Hepatocyte (in vitro differentiated cells): ENCODE data around the gene REEP5. TPM values are rescaled to one million over a fixed set of nuclear protein-coding genes. Genes with fewer than 3 reads are reported as not detected.
A peak's percentile ranks its signal among the peaks of the same experiment; 100 is the strongest.
"Not testable (repeated sequence)": the region's sequence is repeated elsewhere in the genome, so short reads cannot be mapped to it uniquely, and the experiment has no call there.

ENCODE experiments used
- DNase-seq: peaks from one replicate; pipeline ENCODE4 v3.0.0-alpha.2; 2016; ENCODE audit warnings: low spot score
- H2AFZ ChIP-seq: fragments of 200-600 bp; sonication (generic); 2 replicates; pipeline ENCODE4 v1.6.0; 2016; ENCODE audit warnings: antibody characterized with exemption, mild to moderate bottlenecking
- H3K27ac ChIP-seq: fragments of 200-600 bp; sonication (generic); 2 replicates; pipeline ENCODE4 v1.5.1; 2016; ENCODE audit warnings: mild to moderate bottlenecking
- H3K27me3 ChIP-seq: fragments of 200-600 bp; sonication (generic); 2 replicates; pipeline ENCODE4 v1.6.1; 2016
- H3K36me3 ChIP-seq: fragments of 200-600 bp; sonication (generic); replicated peaks from 2 replicates; pipeline ENCODE4 v1.5.1; 2016; ENCODE audit warnings: low read depth; ENCODE audit not compliant: insufficient read depth
- H3K4me1 ChIP-seq: fragments of 200-600 bp; sonication (generic); 2 replicates; pipeline ENCODE4 v1.5.1; 2016; ENCODE audit warnings: mild to moderate bottlenecking, moderate library complexity; ENCODE audit not compliant: insufficient read depth
- H3K4me2 ChIP-seq: fragments of 200-600 bp; sonication (generic); 2 replicates; pipeline ENCODE4 v1.6.0; 2016
- H3K4me3 ChIP-seq: fragments of 200-600 bp; sonication (generic); 2 replicates; pipeline ENCODE4 v1.5.1; 2016; ENCODE audit warnings: mild to moderate bottlenecking
- H3K79me2 ChIP-seq: fragments of 200-600 bp; sonication (generic); 2 replicates; pipeline ENCODE4 v1.6.0; 2017; ENCODE audit warnings: mild to moderate bottlenecking
- H3K9me2 ChIP-seq: fragments of 200-600 bp; sonication (generic); replicated peaks from 2 replicates; pipeline ENCODE4 v1.6.0; 2017; ENCODE audit warnings: mild to moderate bottlenecking; ENCODE audit not compliant: insufficient read depth
- H3K9me3 ChIP-seq: fragments of 200-600 bp; sonication (generic); 2 replicates; pipeline ENCODE4 v1.5.1; 2016; ENCODE audit warnings: low read depth, mild to moderate bottlenecking
- H4K20me1 ChIP-seq: fragments of 200-600 bp; sonication (generic); 2 replicates; pipeline ENCODE4 v1.6.0; 2016; ENCODE audit warnings: mild to moderate bottlenecking; ENCODE audit not compliant: insufficient read depth, poor library complexity, severe bottlenecking
- EZH2 ChIP-seq: fragments of 200-600 bp; sonication (generic); IDR thresholded peaks from 2 replicates; pipeline ENCODE4 v1.6.1; 2016; ENCODE audit warnings: antibody characterized with exemption, mild to moderate bottlenecking, borderline replicate concordance
- EZH2phosphoT487 ChIP-seq: fragments of 200-600 bp; sonication (generic); IDR thresholded peaks from one replicate; pipeline ENCODE4 v1.6.1; 2018; ENCODE audit warnings: antibody characterized with exemption, mild to moderate bottlenecking, low read depth, moderate library complexity; ENCODE audit not compliant: unreplicated experiment, severe bottlenecking
- WGBS: methylation state at CpG from one replicate; pipeline ENCODE4 v1.1.6; 2016; ENCODE audit warnings: low lambda C conversion rate; ENCODE audit errors: missing lambda C conversion rate; 5-methylcytosine and 5-hydroxymethylcytosine counted together
- polyA plus RNA-seq: library from polyadenylated mRNA; unstranded; fragments of >200 nt; fragmentation: Nextera tagmentation; extraction: Ambion mirVana; gene quantifications from 2 replicates; pipeline ENCODE4 v1.2.1, GENCODE V29; 2016
- total RNA-seq: library from RNA; depleted of rRNA; stranded (reverse); fragments of >200 nt; gene quantifications from 2 replicates; pipeline ENCODE4 v1.2.3, GENCODE V29; 2014
- TF ChIP-seq, protein P1 (sequence below): fragments of 200-600 bp; sonication (generic); IDR thresholded peaks from 2 replicates; pipeline ENCODE4 v1.5.1; 2016; ENCODE audit warnings: antibody characterized with exemption, mild to moderate bottlenecking; ENCODE audit not compliant: poor library complexity

REEP5 gene
- total and polyA plus RNA-seq, 2 experiments from 2014 or later, result 57.3 to 208 TPM

GRCh38 chr5:112960315-112960714 lies 38.3 kb upstream of the REEP5 start:
- H3K79me2 ChIP-seq, result no peaks in the 10 kb centered on the region
- no peak for DNase-seq
- no peaks in the 10 kb centered on the region for H3K9me2 ChIP-seq
- H3K27ac ChIP-seq, result no peak overlapping the region
- TF ChIP-seq EZH2phosphoT487 (no peak), EZH2 (no peak)
- TF ChIP-seq, protein P1, sequence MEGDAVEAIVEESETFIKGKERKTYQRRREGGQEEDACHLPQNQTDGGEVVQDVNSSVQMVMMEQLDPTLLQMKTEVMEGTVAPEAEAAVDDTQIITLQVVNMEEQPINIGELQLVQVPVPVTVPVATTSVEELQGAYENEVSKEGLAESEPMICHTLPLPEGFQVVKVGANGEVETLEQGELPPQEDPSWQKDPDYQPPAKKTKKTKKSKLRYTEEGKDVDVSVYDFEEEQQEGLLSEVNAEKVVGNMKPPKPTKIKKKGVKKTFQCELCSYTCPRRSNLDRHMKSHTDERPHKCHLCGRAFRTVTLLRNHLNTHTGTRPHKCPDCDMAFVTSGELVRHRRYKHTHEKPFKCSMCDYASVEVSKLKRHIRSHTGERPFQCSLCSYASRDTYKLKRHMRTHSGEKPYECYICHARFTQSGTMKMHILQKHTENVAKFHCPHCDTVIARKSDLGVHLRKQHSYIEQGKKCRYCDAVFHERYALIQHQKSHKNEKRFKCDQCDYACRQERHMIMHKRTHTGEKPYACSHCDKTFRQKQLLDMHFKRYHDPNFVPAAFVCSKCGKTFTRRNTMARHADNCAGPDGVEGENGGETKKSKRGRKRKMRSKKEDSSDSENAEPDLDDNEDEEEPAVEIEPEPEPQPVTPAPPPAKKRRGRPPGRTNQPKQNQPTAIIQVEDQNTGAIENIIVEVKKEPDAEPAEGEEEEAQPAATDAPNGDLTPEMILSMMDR, result no peak
- H4K20me1 ChIP-seq, result no peaks in the 10 kb centered on the region
- H3K9me3 ChIP-seq, result no peaks in the 10 kb centered on the region
- H3K27me3 ChIP-seq, result no peaks in the 10 kb centered on the region
- 55% methylated on average over 1 of the region's 1 CpG for WGBS
- H3K4me1 ChIP-seq, result peaks cover 13% of the 10 kb centered on the region
- no peak overlapping the region for H3K4me3 ChIP-seq
- no peaks in the 10 kb centered on the region for H3K36me3 ChIP-seq
- H2AFZ ChIP-seq, result no peak overlapping the region
- no peak overlapping the region for H3K4me2 ChIP-seq

DNA sequence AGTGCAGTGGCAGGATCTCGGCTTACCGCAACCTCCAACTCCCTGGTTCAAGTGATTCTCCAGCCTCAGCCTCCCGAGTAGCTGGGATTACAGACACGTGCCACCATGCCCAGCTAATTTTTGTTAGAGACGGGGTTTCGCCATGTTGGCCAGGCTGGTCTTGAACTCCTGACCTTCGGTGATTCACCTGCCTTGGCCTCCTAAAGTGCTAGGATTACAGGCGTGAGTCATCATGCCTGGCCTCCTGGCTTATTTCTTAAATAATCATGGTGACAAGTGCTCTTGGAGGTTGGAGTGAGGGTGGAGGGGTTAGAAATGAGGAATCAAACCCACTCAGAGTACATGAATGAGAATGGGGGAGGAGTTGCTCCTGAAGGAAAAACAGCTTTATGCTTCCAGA lies 37.8 kb upstream of the REEP5 start:
- H2AFZ ChIP-seq, H3K27me3 ChIP-seq, H3K36me3 ChIP-seq, H3K79me2 ChIP-seq, H3K27ac ChIP-seq, H3K4me3 ChIP-seq, H4K20me1 ChIP-seq, H3K9me3 ChIP-seq, H3K4me2 ChIP-seq, DNase-seq, H3K9me2 ChIP-seq: not testable (repeated sequence)
- peaks cover 13% of the 10 kb centered on the region for H3K4me1 ChIP-seq
- 84% methylated on average over 8 of the region's 8 CpGs for WGBS

DNA sequence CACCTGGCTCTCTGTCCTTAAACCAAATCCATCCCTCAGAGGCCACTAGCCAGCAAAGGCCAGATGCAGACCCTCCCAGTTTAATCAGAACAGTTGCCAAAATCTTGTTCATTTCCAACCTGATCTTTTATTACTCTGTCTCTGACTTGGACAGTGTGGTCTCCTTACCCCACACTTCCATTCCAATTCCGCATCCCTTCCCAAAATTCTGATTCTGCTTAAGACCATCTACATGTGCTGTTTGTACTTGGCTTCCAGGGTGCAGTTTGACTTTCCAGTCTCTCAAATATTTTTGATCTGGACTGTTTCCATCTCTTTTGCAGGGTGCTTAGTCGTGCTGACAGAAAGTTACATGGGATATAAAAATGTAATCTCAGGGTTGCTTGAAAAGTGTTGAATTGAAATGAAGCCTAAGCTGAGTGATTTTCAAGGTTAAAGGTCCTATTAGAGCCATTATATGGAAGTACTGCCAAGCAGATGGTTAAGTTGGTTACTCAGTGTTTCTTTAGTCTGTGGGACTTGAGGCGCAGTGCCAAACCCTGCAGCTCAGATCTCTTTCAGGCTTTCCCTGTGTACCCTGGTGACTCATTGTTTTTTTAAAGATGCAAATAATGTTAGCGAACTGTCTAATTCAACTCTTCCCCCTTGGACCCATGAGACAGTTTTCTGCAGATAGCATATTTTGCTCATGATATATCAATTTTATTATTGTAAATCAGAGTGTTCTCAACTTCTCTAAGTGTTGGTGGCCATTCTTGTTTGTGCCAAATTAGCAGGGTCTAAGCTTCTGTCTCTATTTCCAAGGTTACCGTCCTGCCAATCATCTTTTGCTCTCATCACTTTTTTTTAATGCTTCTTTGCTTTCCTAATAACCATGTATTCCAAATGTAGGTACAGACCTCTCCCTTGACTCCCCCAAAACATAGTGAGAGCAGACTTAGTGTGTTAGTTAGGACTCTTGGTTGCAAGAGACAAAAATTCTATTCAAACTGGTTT lies 36.4 kb upstream of the REEP5 start:
- Histone ChIP-seq H3K9me3 (no peaks in the 10 kb centered on the region), H3K9me2 (no peaks in the 10 kb centered on the region), H3K27ac (peak overlapping the region; percentile 31), H3K36me3 (no peaks in the 10 kb centered on the region), H3K4me2 (peak overlapping the region; percentile 13), H3K4me1 (peaks cover 13% of the 10 kb centered on the region), H4K20me1 (no peaks in the 10 kb centered on the region), H3K4me3 (no peak overlapping the region), H3K79me2 (no peaks in the 10 kb centered on the region), H2AFZ (no peak overlapping the region), H3K27me3 (no peaks in the 10 kb centered on the region)
- peak; percentile 61 for DNase-seq
- TF ChIP-seq EZH2, result no peak
- TF ChIP-seq EZH2phosphoT487, result no peak
- TF ChIP-seq, protein P1, result no peak
- 62% methylated on average over 5 of the region's 5 CpGs for WGBS

DNA sequence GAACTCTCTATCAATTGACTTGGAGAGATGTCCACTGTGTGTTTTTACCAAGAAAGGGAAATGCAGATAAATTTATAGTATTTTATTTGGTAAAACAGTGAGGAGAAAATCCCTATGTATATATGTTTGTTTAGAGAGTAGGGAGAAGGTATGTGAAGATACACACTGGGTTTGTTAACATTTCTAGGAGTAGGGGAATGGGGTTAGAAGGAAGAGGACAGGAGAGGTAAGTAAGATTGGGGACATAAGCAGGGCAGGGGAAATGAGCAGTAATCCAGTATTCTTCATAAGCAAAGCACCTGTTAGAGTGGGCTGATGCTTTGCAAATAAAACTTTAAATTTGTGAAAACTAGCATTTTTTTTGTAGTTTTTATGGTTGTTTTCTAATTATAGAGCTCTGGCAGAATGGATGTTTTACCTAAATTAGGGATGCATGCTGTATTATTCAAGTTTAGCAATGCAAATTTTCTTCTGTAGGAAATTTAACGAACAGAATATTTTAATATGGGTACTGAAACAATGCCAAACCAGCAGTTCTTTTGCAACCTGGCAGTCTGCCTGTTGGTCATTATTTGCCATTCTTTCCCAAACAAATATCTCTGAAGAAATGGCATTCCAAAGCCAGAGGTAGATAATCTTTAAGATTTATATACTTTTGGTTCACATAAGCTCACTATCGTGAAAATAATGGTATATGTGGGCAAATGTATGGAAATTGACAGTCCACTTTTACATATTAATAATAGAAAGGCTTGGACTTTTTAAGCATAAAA lies 35.2 kb upstream of the REEP5 start:
- 83% methylated on average over 2 of the region's 2 CpGs for WGBS
- H3K9me3 ChIP-seq, result no peaks in the 10 kb centered on the region

More for the DNA sequence above, 35.2 kb upstream of the REEP5 start:
- peaks cover 13% of the 10 kb centered on the region for H3K4me1 ChIP-seq
- H3K27me3 ChIP-seq, result no peaks in the 10 kb centered on the region
- no peak overlapping the region for H3K4me3 ChIP-seq
- H3K36me3 ChIP-seq, result no peaks in the 10 kb centered on the region
- no peak overlapping the region for H3K4me2 ChIP-seq
- no peaks in the 10 kb centered on the region for H3K9me2 ChIP-seq
- H2AFZ ChIP-seq, result no peak overlapping the region
- TF ChIP-seq, protein P1, result no peak
- TF ChIP-seq EZH2phosphoT487 (no peak), EZH2 (no peak)
- H3K27ac ChIP-seq, result no peak overlapping the region
- H3K79me2 ChIP-seq, result no peaks in the 10 kb centered on the region
- no peak for DNase-seq
- no peaks in the 10 kb centered on the region for H4K20me1 ChIP-seq
